Astrocyte of the cerebellum (primary cell): Measurements from ENCODE around the gene OPTN.
"Not testable (repeated sequence)": the region's sequence is repeated elsewhere in the genome, so short reads cannot be mapped to it uniquely, and the experiment has no call there.

ENCODE experiments used
- DNase-seq: peaks from one replicate; pipeline ENCODE4 v3.0.0-alpha.2; 2011; ENCODE audit warnings: low read depth
- H3K4me3 ChIP-seq: 2 replicates; pipeline ENCODE4 v1.5.1; 2011; ENCODE audit warnings: mild to moderate bottlenecking, low read depth, low read length, moderate library complexity
- in situ Hi-C: cut with HindIII; loops from 2 replicates; pipeline ENCODE4 v1.10.0; 2017; ENCODE audit warnings: low sequenced_read_pairs
- TF ChIP-seq, protein P1 (sequence below): IDR thresholded peaks from 2 replicates; pipeline ENCODE4 v1.5.1; 2012; ENCODE audit warnings: low read length, low read depth, moderate library complexity, mild to moderate bottlenecking; ENCODE audit errors: missing control alignments

Gene OPTN

DNA sequence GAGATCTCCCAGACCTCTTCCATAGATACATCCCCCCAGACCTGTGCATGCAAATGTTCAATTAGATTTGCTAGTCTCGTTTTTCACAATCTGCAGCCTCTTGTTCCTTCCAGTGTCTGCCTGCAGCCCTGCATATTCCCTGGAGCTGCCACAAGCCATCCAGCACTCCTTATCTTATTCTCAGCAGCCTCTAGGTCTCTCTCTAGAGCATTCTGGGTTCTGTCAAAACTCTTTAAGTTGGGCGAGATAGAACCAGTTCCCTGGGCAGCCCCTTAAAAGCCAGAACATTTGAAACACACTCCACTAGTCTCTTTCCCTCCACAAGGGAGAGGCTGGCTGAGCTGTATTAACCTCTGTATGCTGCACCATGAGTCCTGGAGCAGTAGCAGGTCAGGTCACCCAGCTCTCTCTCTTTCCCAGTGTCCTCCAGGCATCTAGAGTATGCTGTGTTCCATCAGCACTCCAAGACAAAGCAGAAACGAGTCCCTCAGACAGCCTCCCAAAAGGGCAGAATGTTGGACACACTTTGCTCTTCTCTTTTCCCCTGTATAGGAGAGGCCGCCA, 40.7 kb downstream of the OPTN start:
- in situ Hi-C loops: loop anchor here (5.0 kb wide), 1 partner anchor 52 kb away; no protein-coding TSS in a partner anchor
- no peak for DNase-seq
- TF ChIP-seq, protein P1, sequence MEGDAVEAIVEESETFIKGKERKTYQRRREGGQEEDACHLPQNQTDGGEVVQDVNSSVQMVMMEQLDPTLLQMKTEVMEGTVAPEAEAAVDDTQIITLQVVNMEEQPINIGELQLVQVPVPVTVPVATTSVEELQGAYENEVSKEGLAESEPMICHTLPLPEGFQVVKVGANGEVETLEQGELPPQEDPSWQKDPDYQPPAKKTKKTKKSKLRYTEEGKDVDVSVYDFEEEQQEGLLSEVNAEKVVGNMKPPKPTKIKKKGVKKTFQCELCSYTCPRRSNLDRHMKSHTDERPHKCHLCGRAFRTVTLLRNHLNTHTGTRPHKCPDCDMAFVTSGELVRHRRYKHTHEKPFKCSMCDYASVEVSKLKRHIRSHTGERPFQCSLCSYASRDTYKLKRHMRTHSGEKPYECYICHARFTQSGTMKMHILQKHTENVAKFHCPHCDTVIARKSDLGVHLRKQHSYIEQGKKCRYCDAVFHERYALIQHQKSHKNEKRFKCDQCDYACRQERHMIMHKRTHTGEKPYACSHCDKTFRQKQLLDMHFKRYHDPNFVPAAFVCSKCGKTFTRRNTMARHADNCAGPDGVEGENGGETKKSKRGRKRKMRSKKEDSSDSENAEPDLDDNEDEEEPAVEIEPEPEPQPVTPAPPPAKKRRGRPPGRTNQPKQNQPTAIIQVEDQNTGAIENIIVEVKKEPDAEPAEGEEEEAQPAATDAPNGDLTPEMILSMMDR: no peak
- H3K4me3 ChIP-seq: no peak overlapping the region

DNA sequence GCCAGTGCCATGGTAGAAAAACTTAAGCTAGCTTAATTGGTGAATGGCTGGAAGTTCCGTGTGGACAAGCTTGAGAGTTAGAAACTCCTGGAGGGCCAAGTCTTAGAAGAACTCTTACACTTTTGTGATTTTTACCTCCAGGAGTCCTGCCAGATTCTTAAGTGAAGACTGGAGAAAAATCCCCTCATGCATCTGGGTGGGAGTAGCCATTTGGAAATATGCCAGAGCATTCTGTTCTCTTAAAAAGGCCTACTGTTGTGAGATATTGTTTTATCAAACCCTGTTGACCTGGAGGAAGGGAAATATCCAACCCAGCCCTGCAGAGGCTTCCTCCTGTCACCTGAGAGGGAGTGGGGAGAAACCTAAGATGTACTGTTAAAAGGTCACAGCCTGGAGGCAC, 43.8 kb downstream of the OPTN start:
- in situ Hi-C loops: loop anchor here (5.0 kb wide), 1 partner anchor 49 kb away; no protein-coding TSS in a partner anchor

DNA sequence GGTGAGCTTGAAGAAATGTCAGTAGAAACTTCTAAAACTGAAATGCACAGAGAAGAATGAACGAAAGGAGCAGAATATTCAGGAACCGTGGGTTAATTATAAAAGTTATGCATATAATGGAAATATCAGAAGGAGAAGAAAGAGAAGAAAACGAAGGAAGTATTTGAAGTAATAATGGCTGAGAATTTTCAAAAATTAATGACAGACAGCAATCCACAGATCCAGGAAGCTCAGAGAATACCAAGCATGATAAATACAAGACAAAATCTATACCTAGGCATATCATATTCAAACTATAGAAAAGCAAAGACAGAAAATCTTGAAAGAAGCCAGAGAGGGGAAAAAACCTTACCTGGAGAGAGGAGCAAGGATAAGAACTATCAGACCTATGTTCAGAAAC, 44.9 kb downstream of the OPTN start:
- DNase-seq: no peak
- TF ChIP-seq, protein P1: no peak
- no peak overlapping the region for H3K4me3 ChIP-seq
- in situ Hi-C loops: loop anchor here (5.0 kb wide), 1 partner anchor 47 kb away; no protein-coding TSS in a partner anchor

More for the DNA sequence above, 43.8 kb downstream of the OPTN start:
- TF ChIP-seq, protein P1: no peak
- DNase-seq: no peak
- H3K4me3 ChIP-seq: no peak overlapping the region

DNA sequence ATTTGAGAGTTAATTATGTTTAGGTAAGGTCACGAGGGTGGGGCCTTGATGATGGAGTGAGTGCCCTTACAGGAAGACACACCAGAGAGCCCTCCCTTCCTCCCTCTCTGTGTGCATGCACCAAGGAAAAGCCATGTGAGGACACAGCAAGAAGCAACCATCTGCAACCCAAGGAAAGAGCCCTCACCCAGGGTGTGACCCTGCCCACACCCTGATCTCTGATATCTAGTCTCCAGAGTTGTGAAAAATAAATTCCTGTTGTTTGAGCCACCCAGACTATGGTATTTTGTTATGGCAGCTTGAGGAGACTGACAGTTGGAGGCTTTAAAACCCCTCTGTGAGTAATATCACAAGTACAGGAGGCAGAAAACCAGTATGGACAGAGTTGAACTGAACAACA, 46.4 kb downstream of the OPTN start:
- DNase-seq: no peak
- no peak overlapping the region for H3K4me3 ChIP-seq
- TF ChIP-seq, protein P1: no peak
- in situ Hi-C loops: no loop called here

DNA sequence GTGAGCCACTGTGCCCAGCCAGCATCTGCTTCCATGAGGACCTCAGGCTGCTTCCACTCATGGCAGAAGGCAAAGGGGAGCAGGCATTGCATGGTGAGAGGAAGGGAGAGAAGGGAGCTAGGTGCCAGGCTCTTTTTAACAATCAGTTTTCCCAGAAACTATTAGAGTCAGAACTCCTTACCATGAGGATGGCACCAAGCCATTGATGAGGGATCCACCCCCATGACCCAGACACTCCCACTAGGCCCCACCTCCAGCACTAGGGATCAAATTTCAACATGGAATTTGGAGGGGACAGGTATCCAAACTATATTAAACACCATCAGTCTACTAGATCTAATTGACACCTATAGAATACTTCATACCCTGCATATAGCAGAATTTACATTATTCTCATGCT, 47.2 kb downstream of the OPTN start:
- TF ChIP-seq, protein P1: no peak
- H3K4me3 ChIP-seq: no peak overlapping the region
- DNase-seq: no peak
- in situ Hi-C loops: no loop called here

DNA sequence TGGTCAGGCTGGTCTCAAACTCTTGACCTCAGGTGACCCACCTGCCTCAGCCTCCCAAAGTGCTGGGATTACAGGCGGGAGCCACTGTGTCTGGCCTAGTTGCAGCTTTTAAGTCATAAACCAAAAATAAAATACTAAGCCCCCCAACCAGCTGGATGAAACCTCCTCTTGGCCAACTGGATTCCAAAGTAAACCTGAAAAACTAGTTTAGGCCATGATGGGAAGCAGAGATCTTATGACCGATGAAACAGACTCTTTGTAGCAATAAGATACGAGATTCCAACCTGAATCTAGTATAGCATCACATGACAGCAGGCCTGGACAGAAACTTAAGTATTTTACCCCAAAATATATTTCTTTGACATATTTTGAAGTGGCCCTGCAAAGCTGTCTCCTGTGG, 52.3 kb downstream of the OPTN start:
- H3K4me3 ChIP-seq: no peak overlapping the region
- in situ Hi-C loops: no loop called here
- TF ChIP-seq, protein P1: no peak
- DNase-seq: no peak

DNA sequence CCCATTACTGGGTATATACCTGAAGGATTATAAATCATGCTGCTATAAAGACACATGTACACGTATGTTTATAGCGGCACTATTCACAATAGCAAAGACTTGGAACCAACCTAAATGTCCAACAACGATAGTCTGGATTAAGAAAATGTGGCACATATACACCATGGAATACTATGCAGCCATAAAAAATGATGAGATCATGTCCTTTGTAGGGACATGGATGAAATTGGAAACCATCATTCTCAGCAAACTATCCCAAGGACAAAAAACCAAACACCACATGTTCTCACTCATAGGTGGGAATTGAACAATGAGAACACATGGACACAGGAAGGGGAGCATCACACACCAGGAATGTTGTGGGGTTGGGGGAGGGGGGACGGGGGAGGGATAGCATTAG, 55.9 kb downstream of the OPTN start:
- DNase-seq, in situ Hi-C loops, H3K4me3 ChIP-seq: not testable (repeated sequence)
